ENCODE results near the gene FADD.

- TF ChIP-seq CTCF (IDR thresholded peaks at IDR 0.05) (no peak), POLR2A (IDR thresholded peaks at IDR 0.05) (no peak)
These were observed 48.7 kb downstream of the FADD start for GRCh38 chr11:70251659-70252321.

Measured in tibial nerve (tissue), 3 donors.